Muscle layer of colon (tissue), 2 donors: ENCODE measurements around the gene CYP26B1.
"Not testable (repeated sequence)": the region's sequence is repeated elsewhere in the genome, so short reads cannot be mapped to it uniquely, and the experiment has no call there.

Experiments used
- H3K27ac ChIP-seq: one replicate; pipeline ENCODE4 v1.7.0; 2013; ENCODE audit warnings: low read depth, mild to moderate bottlenecking, low read length, moderate library complexity
- H3K27me3 ChIP-seq, 2 donors: one replicate each; pipeline ENCODE4 v1.7.0; 2013; ENCODE audit warnings: low read length in 2 of 2, mild to moderate bottlenecking in 2 of 2; ENCODE audit not compliant: insufficient read depth in 2 of 2, control insufficient read depth in 1 of 2
- H3K36me3 ChIP-seq: one replicate; pipeline ENCODE4 v1.7.0; 2013; ENCODE audit warnings: mild to moderate bottlenecking, low read length; ENCODE audit not compliant: insufficient read depth
- H3K4me1 ChIP-seq: one replicate; pipeline ENCODE4 v1.7.0; 2013; ENCODE audit warnings: mild to moderate bottlenecking, low read length; ENCODE audit not compliant: insufficient read depth
- H3K4me3 ChIP-seq, 2 donors: one replicate each; pipeline ENCODE4 v1.7.0; 2013; ENCODE audit warnings: low read length in 2 of 2, low read depth in 1 of 2, mild to moderate bottlenecking in 1 of 2, moderate library complexity in 1 of 2
- H3K9ac ChIP-seq: one replicate; pipeline ENCODE4 v1.7.0; 2013; ENCODE audit warnings: low read length
- H3K9me3 ChIP-seq: one replicate; pipeline ENCODE4 v1.7.0; 2013; ENCODE audit warnings: mild to moderate bottlenecking, low read length
- donor health status: abdominal sarcoma.
- donor health status: Adenocarcinoma of cecum.

CYP26B1 gene

GRCh38 chr2:72095364-72095763 is 52.3 kb downstream of the CYP26B1 start:
- Histone ChIP-seq H3K27me3 (no peaks in the 10 kb centered on the region), H3K9me3 (no peaks in the 10 kb centered on the region), H3K4me3 (no peak overlapping the region), H3K36me3 (no peaks in the 10 kb centered on the region), H3K4me1 (no peaks in the 10 kb centered on the region), H3K9ac (no peak overlapping the region), H3K27ac (no peak overlapping the region)

GRCh38 chr2:72094701-72095100 is 53.0 kb downstream of the CYP26B1 start:
- H3K27me3 ChIP-seq, result no peaks in the 10 kb centered on the region
- no peak overlapping the region for H3K9ac ChIP-seq
- no peaks in the 10 kb centered on the region for H3K36me3 ChIP-seq
- no peaks in the 10 kb centered on the region for H3K4me1 ChIP-seq
- no peak overlapping the region for H3K27ac ChIP-seq
- H3K9me3 ChIP-seq, result no peaks in the 10 kb centered on the region
- H3K4me3 ChIP-seq, result no peak overlapping the region

GRCh38 chr2:72092111-72092510 is 55.6 kb downstream of the CYP26B1 start:
- no peaks in the 10 kb centered on the region for H3K9me3 ChIP-seq
- no peak overlapping the region for H3K27ac ChIP-seq
- H3K4me3 ChIP-seq, result no peak overlapping the region
- H3K27me3 ChIP-seq, result no peaks in the 10 kb centered on the region
- H3K4me1 ChIP-seq, result no peaks in the 10 kb centered on the region
- H3K36me3 ChIP-seq, result no peaks in the 10 kb centered on the region
- no peak overlapping the region for H3K9ac ChIP-seq

GRCh38 chr2:72090781-72091482 is 56.7 kb downstream of the CYP26B1 start:
- Histone ChIP-seq H3K4me3 (no peak overlapping the region), H3K27ac (no peak overlapping the region), H3K27me3 (no peaks in the 10 kb centered on the region), H3K9ac (no peak overlapping the region), H3K9me3 (no peaks in the 10 kb centered on the region), H3K4me1 (no peaks in the 10 kb centered on the region), H3K36me3 (no peaks in the 10 kb centered on the region)

GRCh38 chr2:72090271-72090720 is 57.4 kb downstream of the CYP26B1 start:
- H3K36me3 ChIP-seq, result no peaks in the 10 kb centered on the region
- no peak overlapping the region for H3K9ac ChIP-seq
- no peak overlapping the region for H3K27ac ChIP-seq
- H3K9me3 ChIP-seq, result no peaks in the 10 kb centered on the region
- H3K27me3 ChIP-seq, result no peaks in the 10 kb centered on the region
- H3K4me1 ChIP-seq, result no peaks in the 10 kb centered on the region
- no peak overlapping the region for H3K4me3 ChIP-seq

GRCh38 chr2:72089537-72089936 is 58.1 kb downstream of the CYP26B1 start:
- Histone ChIP-seq H3K9me3 (no peaks in the 10 kb centered on the region), H3K4me3 (no peak overlapping the region), H3K36me3 (no peaks in the 10 kb centered on the region), H3K4me1 (no peaks in the 10 kb centered on the region), H3K9ac (no peak overlapping the region), H3K27ac (no peak overlapping the region), H3K27me3 (no peaks in the 10 kb centered on the region)

GRCh38 chr2:72089028-72089427 is 58.6 kb downstream of the CYP26B1 start:
- Histone ChIP-seq H3K27ac (no peak overlapping the region), H3K4me1 (no peaks in the 10 kb centered on the region), H3K9ac (no peak overlapping the region), H3K4me3 (no peak overlapping the region), H3K36me3 (no peaks in the 10 kb centered on the region), H3K9me3 (no peaks in the 10 kb centered on the region), H3K27me3 (no peaks in the 10 kb centered on the region)

- H3K4me3 ChIP-seq, H3K36me3 ChIP-seq, H3K27me3 ChIP-seq, H3K27ac ChIP-seq, H3K9me3 ChIP-seq, H3K9ac ChIP-seq, H3K4me1 ChIP-seq: not testable (repeated sequence)
Measured at GRCh38 chr2:72086871-72087633, 60.6 kb downstream of the CYP26B1 start.

GRCh38 chr2:72085513-72085912 is 62.1 kb downstream of the CYP26B1 start:
- H3K27ac ChIP-seq, result no peak overlapping the region
- H3K9ac ChIP-seq, result no peak overlapping the region
- no peaks in the 10 kb centered on the region for H3K36me3 ChIP-seq
- no peaks in the 10 kb centered on the region for H3K4me1 ChIP-seq
- no peaks in the 10 kb centered on the region for H3K9me3 ChIP-seq
- no peaks in the 10 kb centered on the region for H3K27me3 ChIP-seq
- no peak overlapping the region for H3K4me3 ChIP-seq

- no peaks in the 10 kb centered on the region for H3K9me3 ChIP-seq
- no peaks in the 10 kb centered on the region for H3K36me3 ChIP-seq
- H3K4me1 ChIP-seq, result no peaks in the 10 kb centered on the region
- H3K27ac ChIP-seq, result no peak overlapping the region
- H3K4me3 ChIP-seq, result no peak overlapping the region
- H3K9ac ChIP-seq, result no peak overlapping the region
- H3K27me3 ChIP-seq, result no peaks in the 10 kb centered on the region
Measured at GRCh38 chr2:72085036-72085435, 62.6 kb downstream of the CYP26B1 start.

- no peak overlapping the region for H3K9ac ChIP-seq
- no peaks in the 10 kb centered on the region for H3K36me3 ChIP-seq
- no peaks in the 10 kb centered on the region for H3K9me3 ChIP-seq
- no peaks in the 10 kb centered on the region for H3K27me3 ChIP-seq
- no peaks in the 10 kb centered on the region for H3K4me1 ChIP-seq
- H3K27ac ChIP-seq, result no peak overlapping the region
- H3K4me3 ChIP-seq, result no peak overlapping the region
Measured at GRCh38 chr2:72084584-72084976, 63.1 kb downstream of the CYP26B1 start.
